Forelimb muscle (tissue), 1 donor: ENCODE measurements around the gene GUCA1A. TPM values are rescaled to one million over a fixed set of nuclear protein-coding genes. Genes with fewer than 3 reads are reported as not detected.
"Not testable (repeated sequence)": the region's sequence is repeated elsewhere in the genome, so short reads cannot be mapped to it uniquely, and the experiment has no call there.

Source experiments
- DNase-seq: peaks from one replicate; pipeline ENCODE4 v3.0.0-alpha.2; 2013; ENCODE audit warnings: low read depth
- polyA plus RNA-seq: library from polyadenylated mRNA; unstranded; fragments of 120-200 nt; gene quantifications from one replicate; pipeline ENCODE4 v1.2.1, GENCODE V29; 2013; ENCODE audit not compliant: insufficient read length

The GUCA1A gene
- polyA plus RNA-seq, 1 donor: not detected

- DNase-seq: no peak
Observed at GRCh38 chr6:42204768-42205282, 31.7 kb downstream of the GUCA1A start.

GRCh38 chr6:42207559-42207958 is 34.4 kb downstream of the GUCA1A start:
- not testable (repeated sequence) for DNase-seq

- no peak for DNase-seq
Observed at GRCh38 chr6:42210551-42210950, 37.4 kb downstream of the GUCA1A start.

- DNase-seq: no peak
Observed at GRCh38 chr6:42211726-42212125, 38.6 kb downstream of the GUCA1A start.

GRCh38 chr6:42212442-42212841 is 39.3 kb downstream of the GUCA1A start:
- no peak for DNase-seq

- not testable (repeated sequence) for DNase-seq
Observed at GRCh38 chr6:42216495-42216894, 43.3 kb downstream of the GUCA1A start.

- DNase-seq: no peak
Observed at GRCh38 chr6:42217157-42217518, 44.0 kb downstream of the GUCA1A start.

- DNase-seq: peak; percentile 87
Observed at GRCh38 chr6:42217519-42218367, 44.6 kb downstream of the GUCA1A start, which contains the start of gene MRPS10. Gene MRPS10, minus strand, starts transcription at chr6:42217861. Its CDS starts 12 bp downstream, at chr6:42217849.

- no peak for DNase-seq
Observed at GRCh38 chr6:42220807-42221206, 47.6 kb downstream of the GUCA1A start.

- no peak for DNase-seq
Observed at GRCh38 chr6:42221546-42221945, 48.4 kb downstream of the GUCA1A start.

- DNase-seq: no peak
Observed at GRCh38 chr6:42222448-42222847, 49.3 kb downstream of the GUCA1A start.

GRCh38 chr6:42224222-42225028 is 51.3 kb downstream of the GUCA1A start:
- no peak for DNase-seq

- no peak for DNase-seq
Observed at GRCh38 chr6:42225029-42225339, 51.8 kb downstream of the GUCA1A start.

- DNase-seq: no peak
Observed at GRCh38 chr6:42225419-42225818, 52.3 kb downstream of the GUCA1A start.

GRCh38 chr6:42226161-42226611 is 53.0 kb downstream of the GUCA1A start:
- no peak for DNase-seq

- DNase-seq: no peak
Observed at GRCh38 chr6:42226645-42227143, 53.5 kb downstream of the GUCA1A start.

- no peak for DNase-seq
Observed at GRCh38 chr6:42227173-42227850, 54.1 kb downstream of the GUCA1A start.

GRCh38 chr6:42228305-42228704 is 55.1 kb downstream of the GUCA1A start:
- no peak for DNase-seq
